Neural progenitor cell (in vitro differentiated cells): ENCODE results near the gene TRABD2A. TPM values are rescaled to one million over a fixed set of nuclear protein-coding genes. Genes with fewer than 3 reads are reported as not detected.

Experiments used
- DNase-seq: peaks from one replicate; pipeline ENCODE4 v3.0.0-alpha.2; 2016; ENCODE audit warnings: low spot score
- H2AFZ ChIP-seq: fragments of 200-600 bp; sonication (generic); replicated peaks from 2 replicates; pipeline ENCODE4 v1.6.1; 2016; ENCODE audit warnings: antibody characterized with exemption
- H3F3A ChIP-seq: fragments of 200-600 bp; sonication (generic); 2 replicates; pipeline ENCODE4 v1.6.1; 2016; ENCODE audit warnings: antibody characterized with exemption, low read depth
- H3K27ac ChIP-seq: fragments of 200-600 bp; sonication (generic); 2 replicates; pipeline ENCODE4 v1.5.1; 2016; ENCODE audit warnings: mild to moderate bottlenecking
- H3K27me3 ChIP-seq: fragments of 200-600 bp; sonication (generic); 2 replicates; pipeline ENCODE4 v1.6.1; 2016; ENCODE audit warnings: mild to moderate bottlenecking, moderate library complexity
- H3K36me3 ChIP-seq: fragments of 200-600 bp; sonication (generic); 2 replicates; pipeline ENCODE4 v1.5.1; 2016
- H3K4me1 ChIP-seq: fragments of 200-600 bp; sonication (generic); 2 replicates; pipeline ENCODE4 v1.6.1; 2016; ENCODE audit warnings: mixed run types
- H3K4me2 ChIP-seq: fragments of 200-600 bp; sonication (generic); 2 replicates; pipeline ENCODE4 v1.6.1; 2016
- H3K4me3 ChIP-seq: fragments of 200-600 bp; sonication (generic); 2 replicates; pipeline ENCODE4 v1.5.1; 2016
- H3K79me2 ChIP-seq: fragments of 200-600 bp; sonication (generic); 2 replicates; pipeline ENCODE4 v1.6.1; 2016; ENCODE audit warnings: low read depth
- H3K9ac ChIP-seq: fragments of 200-600 bp; sonication (generic); 2 replicates; pipeline ENCODE4 v1.6.1; 2016
- H3K9me3 ChIP-seq: fragments of 200-600 bp; sonication (generic); 2 replicates; pipeline ENCODE4 v1.5.1; 2016; ENCODE audit warnings: low read depth
- H4K20me1 ChIP-seq: fragments of 200-600 bp; sonication (generic); 2 replicates; pipeline ENCODE4 v1.6.1; 2016; ENCODE audit warnings: low read depth
- H3K27ac Mint-ChIP-seq: 3 replicates; pipeline ENCODE4 v1.8.0; 2021; ENCODE audit warnings: mixed read lengths
- H3K27me3 Mint-ChIP-seq: 2 replicates; pipeline ENCODE4 v1.8.0; 2022; ENCODE audit warnings: low read depth, mild to moderate bottlenecking, inconsistent platforms, moderate library complexity, mixed read lengths; ENCODE audit not compliant: insufficient read depth
- H3K36me3 Mint-ChIP-seq: 3 replicates; pipeline ENCODE4 v1.8.0; 2021; ENCODE audit warnings: mixed read lengths
- H3K4me1 Mint-ChIP-seq: 3 replicates; pipeline ENCODE4 v1.8.0; 2021; ENCODE audit warnings: mixed read lengths
- H3K4me3 Mint-ChIP-seq: 3 replicates; pipeline ENCODE4 v1.8.0; 2021; ENCODE audit warnings: mild to moderate bottlenecking, moderate library complexity, mixed read lengths
- H3K9me3 Mint-ChIP-seq: 3 replicates; pipeline ENCODE4 v1.8.0; 2020; ENCODE audit warnings: mixed read lengths
- EZH2 ChIP-seq: fragments of 200-600 bp; sonication (generic); IDR thresholded peaks from 2 replicates; pipeline ENCODE4 v1.6.1; 2017; ENCODE audit warnings: antibody characterized with exemption, mild to moderate bottlenecking, moderate library complexity
- EZH2phosphoT487 ChIP-seq: fragments of 200-600 bp; sonication (generic); IDR thresholded peaks from 2 replicates; pipeline ENCODE4 v1.6.1; 2017; ENCODE audit warnings: antibody characterized with exemption
- total RNA-seq: library from RNA; depleted of rRNA; stranded (reverse); fragments of >200 nt; gene quantifications from 2 replicates; pipeline ENCODE4 v1.2.3, GENCODE V29; 2015; ENCODE audit warnings: low replicate concordance
- TF ChIP-seq, protein P1 (sequence below): fragments of 200-600 bp; sonication (generic); IDR thresholded peaks from 2 replicates; pipeline ENCODE4 v1.5.1; 2017; ENCODE audit warnings: antibody characterized with exemption, mild to moderate bottlenecking

TRABD2A gene
- total RNA-seq, 1 donor from 2014 or later, result 2.0 TPM

DNA sequence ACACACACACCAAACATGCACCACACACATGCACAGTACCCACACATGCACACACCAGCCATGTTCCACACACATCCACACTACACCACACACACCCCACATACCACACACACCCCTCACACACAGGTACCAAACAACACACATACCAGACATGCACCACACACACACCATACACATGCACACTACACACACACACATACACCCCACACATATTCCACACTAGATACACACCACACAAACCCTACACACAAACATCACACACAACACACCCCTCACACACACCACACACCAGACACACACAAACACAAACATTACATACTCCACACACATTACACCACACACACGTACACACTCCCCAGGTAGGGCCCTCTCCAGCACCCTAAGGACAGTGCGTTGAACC, 51.2 kb downstream of the TRABD2A start:
- Histone ChIP-seq H3K36me3 (no peaks in the 10 kb centered on the region), H3K9ac (no peak overlapping the region), H3F3A (no peaks in the 10 kb centered on the region), H2AFZ (no peak overlapping the region), H3K27me3 (no peaks in the 10 kb centered on the region), H3K4me2 (no peak overlapping the region), H3K4me3 (no peak overlapping the region), H3K27ac (no peak overlapping the region), H3K4me1 (peaks cover 7% of the 10 kb centered on the region), H3K79me2 (no peaks in the 10 kb centered on the region), H4K20me1 (no peaks in the 10 kb centered on the region), H3K9me3 (no peaks in the 10 kb centered on the region)
- DNase-seq, result no peak
- Mint-ChIP-seq H3K4me3 (no peak overlapping the region), H3K27ac (no peak overlapping the region), H3K9me3 (no peaks in the 10 kb centered on the region), H3K4me1 (peaks cover 14% of the 10 kb centered on the region), H3K27me3 (peaks cover 2% of the 10 kb centered on the region), H3K36me3 (no peaks in the 10 kb centered on the region)
- TF ChIP-seq EZH2 (no peak), EZH2phosphoT487 (no peak)
- TF ChIP-seq, protein P1, sequence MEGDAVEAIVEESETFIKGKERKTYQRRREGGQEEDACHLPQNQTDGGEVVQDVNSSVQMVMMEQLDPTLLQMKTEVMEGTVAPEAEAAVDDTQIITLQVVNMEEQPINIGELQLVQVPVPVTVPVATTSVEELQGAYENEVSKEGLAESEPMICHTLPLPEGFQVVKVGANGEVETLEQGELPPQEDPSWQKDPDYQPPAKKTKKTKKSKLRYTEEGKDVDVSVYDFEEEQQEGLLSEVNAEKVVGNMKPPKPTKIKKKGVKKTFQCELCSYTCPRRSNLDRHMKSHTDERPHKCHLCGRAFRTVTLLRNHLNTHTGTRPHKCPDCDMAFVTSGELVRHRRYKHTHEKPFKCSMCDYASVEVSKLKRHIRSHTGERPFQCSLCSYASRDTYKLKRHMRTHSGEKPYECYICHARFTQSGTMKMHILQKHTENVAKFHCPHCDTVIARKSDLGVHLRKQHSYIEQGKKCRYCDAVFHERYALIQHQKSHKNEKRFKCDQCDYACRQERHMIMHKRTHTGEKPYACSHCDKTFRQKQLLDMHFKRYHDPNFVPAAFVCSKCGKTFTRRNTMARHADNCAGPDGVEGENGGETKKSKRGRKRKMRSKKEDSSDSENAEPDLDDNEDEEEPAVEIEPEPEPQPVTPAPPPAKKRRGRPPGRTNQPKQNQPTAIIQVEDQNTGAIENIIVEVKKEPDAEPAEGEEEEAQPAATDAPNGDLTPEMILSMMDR, result no peak

DNA sequence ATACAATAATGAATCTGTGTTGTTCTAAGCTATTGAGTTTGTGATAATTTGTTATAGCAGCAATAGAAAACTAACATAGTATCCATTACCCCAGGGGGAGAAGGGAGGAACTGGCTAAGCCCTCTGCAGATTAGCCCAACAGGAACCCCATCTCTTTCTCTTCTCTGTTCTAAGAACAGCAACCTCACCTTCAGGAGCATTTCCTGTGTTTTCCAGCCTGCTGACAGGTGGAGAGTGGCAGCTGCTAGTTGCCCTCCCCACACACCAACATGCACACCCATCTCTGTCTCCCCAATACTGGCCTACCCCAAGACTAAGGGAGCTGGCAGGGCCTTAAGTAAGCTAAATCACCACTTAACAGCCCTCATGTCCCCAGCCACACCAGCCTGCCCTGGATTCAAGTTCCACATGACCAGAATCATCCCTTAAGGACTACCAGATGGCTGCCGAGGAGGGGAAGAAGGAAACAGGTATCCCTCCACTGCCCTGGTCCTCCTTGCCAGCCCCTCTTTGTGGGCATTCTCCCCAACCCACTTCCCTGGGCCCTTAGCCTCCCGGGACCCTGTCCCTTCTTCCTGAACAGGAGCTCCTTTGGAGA, 52.8 kb downstream of the TRABD2A start:
- H3K27ac Mint-ChIP-seq, result no peak overlapping the region
- Histone ChIP-seq H4K20me1 (no peaks in the 10 kb centered on the region), H3K36me3 (no peaks in the 10 kb centered on the region)

DNA sequence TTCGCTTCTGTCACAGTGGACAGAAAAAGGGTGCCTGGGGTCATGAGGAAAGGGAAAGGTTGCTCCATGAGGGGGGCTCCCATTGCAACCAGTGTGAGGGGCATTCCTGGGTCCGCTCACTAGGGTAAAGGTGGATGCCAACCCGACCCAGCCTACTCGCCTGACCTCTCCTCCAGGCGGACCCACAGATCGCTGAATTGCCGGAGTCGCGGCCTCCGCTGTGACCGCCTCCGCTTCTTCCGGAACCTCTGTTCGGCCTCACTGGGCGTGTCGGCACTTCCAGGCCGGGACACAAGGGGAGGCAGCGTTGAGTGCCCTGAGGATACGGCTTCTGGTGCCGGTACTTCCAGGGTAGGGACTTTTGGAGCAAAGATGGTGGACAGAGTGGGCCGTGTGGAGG, 57.1 kb downstream of the TRABD2A start:
- TF ChIP-seq EZH2phosphoT487, result no peak
- TF ChIP-seq, protein P1, result no peak
- TF ChIP-seq EZH2, result no peak
- no peaks in the 10 kb centered on the region for H3K9me3 ChIP-seq
- no peak overlapping the region for H3K9ac ChIP-seq
- no peak overlapping the region for H3K27ac ChIP-seq
- no peak for DNase-seq
- no peaks in the 10 kb centered on the region for H3K27me3 ChIP-seq
- Mint-ChIP-seq H3K36me3 (no peaks in the 10 kb centered on the region), H3K27ac (no peak overlapping the region), H3K9me3 (no peaks in the 10 kb centered on the region), H3K4me1 (no peaks in the 10 kb centered on the region), H3K27me3 (peaks cover 2% of the 10 kb centered on the region), H3K4me3 (no peak overlapping the region)
- H3K4me1 ChIP-seq, result no peaks in the 10 kb centered on the region
- no peaks in the 10 kb centered on the region for H3K79me2 ChIP-seq
- no peak overlapping the region for H3K4me3 ChIP-seq
- no peaks in the 10 kb centered on the region for H3F3A ChIP-seq
- H3K36me3 ChIP-seq, result no peaks in the 10 kb centered on the region
- no peak overlapping the region for H2AFZ ChIP-seq
- H3K4me2 ChIP-seq, result no peak overlapping the region
- H4K20me1 ChIP-seq, result no peaks in the 10 kb centered on the region

More for the DNA sequence above, 52.8 kb downstream of the TRABD2A start:
- peaks cover 2% of the 10 kb centered on the region for H3K27me3 Mint-ChIP-seq
- H3K27me3 ChIP-seq, result no peaks in the 10 kb centered on the region
- H3K9ac ChIP-seq, result no peak overlapping the region
- H3K4me3 ChIP-seq, result no peak overlapping the region
- no peaks in the 10 kb centered on the region for H3K9me3 ChIP-seq
- no peak overlapping the region for H3K4me2 ChIP-seq
- H3K79me2 ChIP-seq, result no peaks in the 10 kb centered on the region
- no peaks in the 10 kb centered on the region for H3K36me3 Mint-ChIP-seq
- DNase-seq, result no peak
- no peak overlapping the region for H2AFZ ChIP-seq
- no peak overlapping the region for H3K27ac ChIP-seq
- peaks cover 11% of the 10 kb centered on the region for H3K4me1 Mint-ChIP-seq
- TF ChIP-seq EZH2 (no peak), EZH2phosphoT487 (no peak)
- TF ChIP-seq, protein P1, result no peak
- H3F3A ChIP-seq, result no peaks in the 10 kb centered on the region
- peaks cover 5% of the 10 kb centered on the region for H3K4me1 ChIP-seq
- H3K4me3 Mint-ChIP-seq, result no peak overlapping the region
- no peaks in the 10 kb centered on the region for H3K9me3 Mint-ChIP-seq
